ENCODE measurements around the gene VASH1.

The VASH1 gene

GRCh38 chr14:76769636-76770292 lies 8.5 kb downstream of the VASH1 start:
- no peak for DNase-seq (ENCODE audit: low read depth, low spot score)
- H3K9ac ChIP-seq (ENCODE audit: insufficient read length, low read depth) = no peak overlapping the region
- H3K27me3 ChIP-seq (ENCODE audit: insufficient read depth, insufficient read length) = no peaks in the 10 kb centered on the region
- peaks cover 4% of the 10 kb centered on the region for H3K36me3 ChIP-seq (ENCODE audit: insufficient read depth, insufficient read length, low read length)
- H3K9me3 ChIP-seq (ENCODE audit: insufficient read depth, low read length) = no peaks in the 10 kb centered on the region; the same call in 1 of the 2 replicates
- H3K4me3 ChIP-seq (ENCODE audit: insufficient read length, low read depth) = no peak overlapping the region
- no peak for TF ChIP-seq SUZ12 (IDR thresholded peaks at IDR 0.05; ENCODE audit: extremely low read depth, insufficient read depth, insufficient read length)
- TF ChIP-seq ZNF274 (IDR thresholded peaks at IDR 0.05; ENCODE audit: low read depth, low read length) = no peak
- H3K4me1 ChIP-seq (ENCODE audit: insufficient read depth, insufficient read length) = peaks cover 14% of the 10 kb centered on the region

DNA sequence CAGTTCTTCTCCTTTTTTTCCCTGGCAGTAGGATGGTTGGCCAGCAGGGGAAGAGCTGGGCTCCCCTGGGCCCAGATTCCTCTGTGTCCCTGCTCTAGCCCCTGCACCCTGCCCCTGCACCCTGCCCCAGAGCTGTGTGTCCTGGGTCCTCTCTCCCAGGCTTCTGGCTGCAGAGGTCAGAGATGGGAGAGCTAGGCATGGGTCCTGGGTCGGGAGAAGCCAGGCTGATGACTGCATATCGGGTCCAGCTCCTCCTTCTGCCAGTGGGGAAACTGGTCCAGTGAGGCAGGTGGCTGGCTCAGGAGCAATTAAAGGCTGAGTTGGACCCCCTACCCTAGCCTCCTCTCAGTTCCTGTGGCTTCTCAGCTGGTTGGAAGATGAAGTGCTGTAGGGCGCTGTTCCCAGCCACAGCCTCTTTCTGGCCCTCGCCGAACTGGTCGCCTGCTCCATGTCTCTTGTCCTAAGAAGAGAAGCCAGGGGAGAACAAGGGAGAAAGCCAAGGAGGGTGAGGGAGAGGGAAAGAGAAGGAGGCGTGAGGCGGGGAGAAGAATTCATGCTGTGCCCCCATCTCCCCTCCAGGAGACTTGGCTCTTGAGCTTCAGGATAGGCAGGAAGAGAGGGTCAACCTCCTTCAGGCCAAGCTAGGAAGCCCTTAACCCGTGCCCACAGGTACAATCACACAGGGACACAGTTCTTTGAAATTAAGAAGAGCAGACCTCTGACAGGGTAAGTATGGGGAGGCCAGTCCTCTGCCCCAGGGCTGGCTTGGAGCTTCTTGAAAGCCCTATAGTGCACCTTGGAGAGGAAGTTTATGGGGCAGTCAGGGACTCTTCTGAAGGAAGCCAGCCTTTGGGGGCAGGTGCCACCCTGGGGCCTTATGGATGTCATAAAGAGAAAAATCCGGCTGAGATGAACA lies 9.5 kb downstream of the VASH1 start:
- peaks cover 16% of the 10 kb centered on the region for H3K4me1 ChIP-seq (ENCODE audit: insufficient read depth, insufficient read length)
- no peak for DNase-seq (ENCODE audit: low read depth, low spot score)

DNA sequence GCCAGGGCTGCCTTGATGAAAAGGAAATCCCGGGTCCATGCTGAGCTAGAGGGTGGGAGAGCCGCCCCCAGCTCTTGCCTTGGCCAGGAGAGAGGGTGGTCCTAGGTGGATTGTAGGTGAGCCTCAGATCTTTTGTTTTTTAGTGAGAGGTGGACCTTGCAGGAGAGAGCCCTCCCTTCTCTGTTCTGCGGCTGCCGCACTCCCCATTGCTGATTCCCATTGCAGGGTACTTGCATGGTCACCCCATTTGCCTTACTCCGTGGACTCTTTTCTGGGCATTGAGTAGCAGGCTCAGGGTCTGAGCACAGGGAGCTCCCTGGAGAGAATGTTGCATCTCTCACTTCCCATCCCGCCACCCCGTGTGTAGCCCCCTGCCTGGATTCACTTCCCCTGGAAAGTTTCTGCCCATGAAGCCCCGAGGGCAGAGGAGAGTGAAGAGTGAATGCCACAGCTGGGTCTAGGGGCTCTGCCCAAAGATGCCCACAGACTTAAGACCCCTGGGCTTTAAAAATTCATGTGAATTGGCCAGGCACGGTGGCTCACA lies 10.2 kb downstream of the VASH1 start:
- H3K9ac ChIP-seq (ENCODE audit: insufficient read length, low read depth) = no peak overlapping the region
- H3K4me1 ChIP-seq (ENCODE audit: insufficient read depth, insufficient read length) = peaks cover 21% of the 10 kb centered on the region
- H3K9me3 ChIP-seq (ENCODE audit: insufficient read depth, low read length) = no peaks in the 10 kb centered on the region; the same call in 1 of the 2 replicates
- TF ChIP-seq YY1 (IDR thresholded peaks at IDR 0.05; ENCODE audit: insufficient read depth, insufficient read length) = no peak
- TF ChIP-seq ZNF274 (IDR thresholded peaks at IDR 0.05; ENCODE audit: low read depth, low read length) = no peak
- no peak for TF ChIP-seq SUZ12 (IDR thresholded peaks at IDR 0.05; ENCODE audit: extremely low read depth, insufficient read depth, insufficient read length)
- H3K27me3 ChIP-seq (ENCODE audit: insufficient read depth, insufficient read length) = no peaks in the 10 kb centered on the region
- no peak for DNase-seq (ENCODE audit: low read depth, low spot score)
- H3K4me3 ChIP-seq (ENCODE audit: insufficient read length, low read depth) = no peak overlapping the region
- peaks cover 4% of the 10 kb centered on the region for H3K36me3 ChIP-seq (ENCODE audit: insufficient read depth, insufficient read length, low read length)

More for the DNA sequence above, 9.5 kb downstream of the VASH1 start:
- no peak overlapping the region for H3K9ac ChIP-seq (ENCODE audit: insufficient read length, low read depth)
- H3K27me3 ChIP-seq (ENCODE audit: insufficient read depth, insufficient read length) = no peaks in the 10 kb centered on the region
- peaks cover 4% of the 10 kb centered on the region for H3K36me3 ChIP-seq (ENCODE audit: insufficient read depth, insufficient read length, low read length)
- no peak for TF ChIP-seq ZNF274 (IDR thresholded peaks at IDR 0.05; ENCODE audit: low read depth, low read length)
- TF ChIP-seq SUZ12 (IDR thresholded peaks at IDR 0.05; ENCODE audit: extremely low read depth, insufficient read depth, insufficient read length) = no peak
- TF ChIP-seq YY1 (IDR thresholded peaks at IDR 0.05; ENCODE audit: insufficient read depth, insufficient read length) = no peak
- no peak overlapping the region for H3K4me3 ChIP-seq (ENCODE audit: insufficient read length, low read depth)
- H3K9me3 ChIP-seq (ENCODE audit: insufficient read depth, low read length) = no peaks in the 10 kb centered on the region; the same call in 1 of the 2 replicates

DNA sequence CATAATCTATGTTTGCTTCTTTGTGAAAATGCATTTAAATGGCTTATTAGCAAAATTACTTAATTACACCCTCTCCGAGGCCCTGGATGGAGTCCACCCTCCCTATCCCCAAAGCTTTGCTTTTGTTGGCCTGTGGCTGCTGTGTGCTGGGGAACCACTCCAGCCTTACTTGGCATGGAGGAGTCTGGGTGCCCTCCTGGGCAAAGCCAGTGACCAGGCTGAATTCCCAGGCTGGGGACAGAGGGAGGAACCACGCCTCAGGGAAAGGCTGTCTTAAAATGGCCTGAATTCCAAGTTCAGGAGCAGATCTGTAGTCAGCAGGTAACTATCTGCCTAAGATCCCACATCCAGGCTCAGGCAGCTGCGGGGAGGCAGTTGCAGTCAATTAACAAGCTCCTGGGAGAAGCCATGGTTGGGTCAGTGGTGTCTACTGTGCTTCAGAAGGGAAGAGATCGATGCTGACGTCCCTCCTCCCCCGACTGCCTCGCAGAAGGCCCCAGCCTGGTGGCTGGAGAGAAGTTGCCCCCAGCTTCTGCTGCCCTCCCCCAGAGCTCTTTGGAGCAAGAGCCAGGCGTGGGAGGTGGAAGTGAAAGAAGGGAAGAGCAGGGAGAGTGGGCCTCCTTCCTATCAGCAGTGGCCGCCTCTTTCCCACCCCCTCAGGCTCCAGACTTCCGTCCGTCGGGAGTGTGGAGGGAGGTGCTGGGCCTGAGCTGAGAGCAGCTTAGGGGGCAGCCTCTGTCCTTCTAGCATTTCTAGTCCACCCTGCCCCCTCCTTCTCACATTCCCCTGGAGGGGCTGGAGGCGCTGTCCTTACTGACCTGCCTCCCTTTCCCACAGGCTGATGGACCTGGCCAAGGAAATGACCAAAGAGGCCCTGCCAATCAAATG lies 11.3 kb downstream of the VASH1 start:
- DNase-seq (ENCODE audit: low read depth, low spot score) = no peak
- Histone ChIP-seq H3K27me3 (ENCODE audit: insufficient read depth, insufficient read length) (no peaks in the 10 kb centered on the region), H3K9me3 (ENCODE audit: insufficient read depth, low read length) (no peaks in the 10 kb centered on the region; the same call in 1 of the 2 replicates), H3K36me3 (ENCODE audit: insufficient read depth, insufficient read length, low read length) (peaks cover 7% of the 10 kb centered on the region), H3K4me1 (ENCODE audit: insufficient read depth, insufficient read length) (peaks cover 27% of the 10 kb centered on the region), H3K9ac (ENCODE audit: insufficient read length, low read depth) (no peak overlapping the region), H3K4me3 (ENCODE audit: insufficient read length, low read depth) (no peak overlapping the region)
- TF ChIP-seq ZNF274 (IDR thresholded peaks at IDR 0.05; ENCODE audit: low read depth, low read length) = no peak
- no peak for TF ChIP-seq YY1 (IDR thresholded peaks at IDR 0.05; ENCODE audit: insufficient read depth, insufficient read length)
- no peak for TF ChIP-seq SUZ12 (IDR thresholded peaks at IDR 0.05; ENCODE audit: extremely low read depth, insufficient read depth, insufficient read length)

- no peak for DNase-seq (ENCODE audit: low read depth, low spot score)
- no peak overlapping the region for H3K9ac ChIP-seq (ENCODE audit: insufficient read length, low read depth)
Observed at GRCh38 chr14:76773188-76773885, 12.1 kb downstream of the VASH1 start.

More at GRCh38 chr14:76773188-76773885, 12.1 kb downstream of the VASH1 start:
- H3K36me3 ChIP-seq (ENCODE audit: insufficient read depth, insufficient read length, low read length) = peaks cover 11% of the 10 kb centered on the region
- peaks cover 21% of the 10 kb centered on the region for H3K4me1 ChIP-seq (ENCODE audit: insufficient read depth, insufficient read length)
- no peaks in the 10 kb centered on the region; the same call in 1 of the 2 replicates for H3K9me3 ChIP-seq (ENCODE audit: insufficient read depth, low read length)
- TF ChIP-seq ZNF274 (IDR thresholded peaks at IDR 0.05; ENCODE audit: low read depth, low read length) (no peak), SUZ12 (IDR thresholded peaks at IDR 0.05; ENCODE audit: extremely low read depth, insufficient read depth, insufficient read length) (no peak)
- H3K27me3 ChIP-seq (ENCODE audit: insufficient read depth, insufficient read length) = no peaks in the 10 kb centered on the region
- no peak overlapping the region for H3K4me3 ChIP-seq (ENCODE audit: insufficient read length, low read depth)
